GM12891 (cell line): ENCODE results near the gene AMMECR1.

Source experiments
- POLR2A ChIP-seq: IDR thresholded peaks from 2 replicates; pipeline ENCODE4 v1.6.1; 2011; ENCODE audit warnings: low read depth, low read length, control low read depth
- SPI1 ChIP-seq: IDR thresholded peaks from 2 replicates; pipeline ENCODE4 v1.6.1; 2011; ENCODE audit warnings: low read depth, low read length, control low read depth

DNA sequence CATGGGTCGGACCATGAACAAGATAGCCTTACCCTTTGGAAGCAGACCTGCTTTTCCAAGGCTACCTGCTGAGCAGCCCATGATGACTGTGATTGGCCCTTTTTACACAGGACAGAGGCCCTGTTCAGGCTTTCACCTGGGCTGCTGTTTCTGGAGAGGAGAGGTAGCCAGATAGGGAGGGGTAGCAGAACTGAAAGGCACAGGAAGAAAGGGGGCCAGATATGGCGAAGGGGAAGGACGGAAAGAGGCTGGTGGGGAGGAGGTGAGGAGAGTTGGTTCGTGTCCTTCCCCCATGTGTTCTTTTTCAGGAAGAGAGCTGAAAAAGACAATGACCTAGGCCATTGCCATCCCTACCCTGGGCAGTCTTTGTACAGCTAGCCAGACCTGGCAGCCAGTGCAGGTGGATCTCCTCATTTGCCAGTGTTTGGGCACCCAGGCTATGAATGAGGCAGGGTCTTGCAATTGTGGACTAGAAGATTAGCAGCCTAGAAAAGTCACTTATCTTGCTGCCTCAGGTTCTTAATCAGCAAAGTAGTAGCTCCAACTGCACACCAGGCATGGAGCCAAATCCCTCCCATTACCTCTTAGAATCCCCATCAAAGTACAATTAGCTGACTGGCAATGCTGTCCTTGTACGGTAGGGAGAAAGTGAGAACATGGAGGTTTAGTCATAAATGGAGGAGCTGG lies 139.6 kb downstream of the AMMECR1 start:
- no peak for TF ChIP-seq SPI1
- no peak for TF ChIP-seq POLR2A
